GM06990 (cell line): ENCODE results near the gene FILIP1.
A peak's percentile ranks its signal among the peaks of the same experiment; 100 is the strongest.

Source experiments
- DNase-seq: peaks from one replicate; pipeline ENCODE4 v3.0.0-alpha.2; 2011; ENCODE audit not compliant: insufficient read length; ENCODE audit errors: extremely low read depth
- H3K27me3 ChIP-seq: replicated peaks from 2 replicates; pipeline ENCODE4 v1.6.0; 2011; ENCODE audit warnings: low read length; ENCODE audit not compliant: control insufficient read depth, insufficient read depth
- H3K36me3 ChIP-seq: 2 replicates; pipeline ENCODE4 v1.5.1; 2011; ENCODE audit warnings: low read length; ENCODE audit not compliant: control insufficient read depth, insufficient read depth
- H3K4me3 ChIP-seq: replicated peaks from 2 replicates; pipeline ENCODE4 v1.5.1; 2011; ENCODE audit warnings: low read depth, mild to moderate bottlenecking, control low read depth, low read length
- CTCF ChIP-seq: IDR thresholded peaks from 2 replicates; pipeline ENCODE4 v1.5.1; 2011; ENCODE audit warnings: low read length, control low read depth, mild to moderate bottlenecking, inconsistent platforms; ENCODE audit not compliant: insufficient read depth, poor library complexity, severe bottlenecking

FILIP1 gene

GRCh38 chr6:75374961-75375400, 118.6 kb downstream of the FILIP1 start:
- TF ChIP-seq CTCF = no peak
- H3K27me3 ChIP-seq = no peaks in the 10 kb centered on the region
- H3K4me3 ChIP-seq = no peak overlapping the region
- H3K36me3 ChIP-seq = no peaks in the 10 kb centered on the region
- no peak for DNase-seq

- H3K27me3 ChIP-seq = no peaks in the 10 kb centered on the region
- no peaks in the 10 kb centered on the region for H3K36me3 ChIP-seq
- no peak overlapping the region for H3K4me3 ChIP-seq
- no peak for TF ChIP-seq CTCF
- no peak for DNase-seq
Measured at GRCh38 chr6:75372884-75373283, 120.7 kb downstream of the FILIP1 start.

GRCh38 chr6:75370011-75370410, 123.6 kb downstream of the FILIP1 start:
- no peak for DNase-seq
- Histone ChIP-seq H3K4me3 (no peak overlapping the region), H3K27me3 (no peaks in the 10 kb centered on the region), H3K36me3 (no peaks in the 10 kb centered on the region)
- no peak for TF ChIP-seq CTCF

- H3K4me3 ChIP-seq = no peak overlapping the region
- no peak for DNase-seq
- no peaks in the 10 kb centered on the region for H3K27me3 ChIP-seq
- H3K36me3 ChIP-seq = no peaks in the 10 kb centered on the region
- no peak for TF ChIP-seq CTCF
Measured at GRCh38 chr6:75368864-75369402, 124.7 kb downstream of the FILIP1 start.

GRCh38 chr6:75368151-75368779, 125.3 kb downstream of the FILIP1 start:
- DNase-seq = no peak

More at GRCh38 chr6:75368151-75368779, 125.3 kb downstream of the FILIP1 start:
- H3K27me3 ChIP-seq = no peaks in the 10 kb centered on the region
- H3K36me3 ChIP-seq = no peaks in the 10 kb centered on the region
- peak; percentile 44 for TF ChIP-seq CTCF
- H3K4me3 ChIP-seq = no peak overlapping the region
